HepG2 (cell line): ENCODE data around the gene HIGD1A. TPM values are rescaled to one million over a fixed set of nuclear protein-coding genes. Genes with fewer than 3 reads are reported as not detected.
A peak's percentile ranks its signal among the peaks of the same experiment; 100 is the strongest.

Experiments
- ATAC-seq: fragments of 200-7000 bp; cut with Tn5 transposase; 3 replicates; pipeline ENCODE4 v1.9.1; 2020; ENCODE audit warnings: mild to moderate bottlenecking, moderate library complexity
- BruUV-seq: library from RNA; stranded (reverse); fragments of 400-500 nt; replicated peaks from 2 replicates; lab custom pipeline; 2021; lab: Mats Ljungman, UMichigan
- CTCF ChIA-PET: fragments of 300-600 bp; formaldehyde crosslinking; extraction: SDS; loops from one replicate; lab custom pipeline; 2021; ENCODE audit warnings: low total read pairs, inconsistent platforms, low intra/inter-chr PET ratio; lab: Yijun Ruan, JAX
- POLR2A ChIA-PET: fragments of 350-600 bp; sonication (Branson Sonifier 250); formaldehyde crosslinking; loops from one replicate; lab custom pipeline; 2020; ENCODE audit warnings: antibody characterized with exemption, inconsistent platforms; lab: Yijun Ruan, JAX
- DNase-seq: peaks from one replicate; pipeline ENCODE4 v3.0.0-alpha.2; 2015; ENCODE audit warnings: low spot score
- FAIRE-seq: peaks from 3 replicates; lab custom pipeline; 2011; peaks lifted over from hg19 to GRCh38; lab: Jason Lieb, UNC
- H2AFZ ChIP-seq: one replicate; pipeline ENCODE4 v1.6.1; 2011; ENCODE audit warnings: low read length, inconsistent platforms
- H3K27ac ChIP-seq: fragments of 300-600 bp; 3 replicates; pipeline ENCODE4 v1.8.0; 2011; ENCODE audit warnings: mixed run types, mild to moderate bottlenecking, mixed read lengths, low read length, inconsistent platforms; ENCODE audit not compliant: insufficient read depth; ENCODE audit errors: extremely low read length
- H3K27me3 ChIP-seq, 2 experiments: fragments of 200-600 bp in 1 of 2; 2 replicates in 1 of 2; 3 replicates in 1 of 2; pipeline versions ENCODE4 v1.6.0 to v1.8.0; 2011; ENCODE audit warnings: low read length in 2 of 2, mild to moderate bottlenecking in 2 of 2, moderate library complexity in 2 of 2, inconsistent platforms in 1 of 2; ENCODE audit not compliant: insufficient read depth in 2 of 2, control insufficient read depth in 1 of 2
- H3K36me3 ChIP-seq, 2 experiments: fragments of 200-600 bp in 1 of 2; replicated peaks in 1 of 2; 2 replicates in 1 of 2; 3 replicates in 1 of 2; pipeline versions ENCODE4 v1.5.1 to v1.8.0; 2011; ENCODE audit warnings: low read length in 2 of 2, inconsistent platforms in 1 of 2; ENCODE audit not compliant: insufficient read depth in 2 of 2, control insufficient read depth in 1 of 2
- H3K4me1 ChIP-seq: 2 replicates; pipeline ENCODE4 v1.5.1; 2012; ENCODE audit warnings: low read length, inconsistent platforms; ENCODE audit not compliant: insufficient read depth
- H3K4me2 ChIP-seq: 2 replicates; pipeline ENCODE4 v1.6.0; 2011; ENCODE audit warnings: low read depth, low read length, inconsistent platforms
- H3K4me3 ChIP-seq, 3 experiments: fragments of 200-600 bp in 1 of 3; sonication (generic), shearing (Covaris generic) in 1 of 3; replicated peaks in 1 of 3; 2 replicates each; pipeline ENCODE4 v1.5.1; 2011 to 2016; ENCODE audit warnings: low read length in 3 of 3, inconsistent platforms in 2 of 3, low read depth in 2 of 3, mild to moderate bottlenecking in 2 of 3, control low read depth in 1 of 3, mixed read lengths in 1 of 3; ENCODE audit not compliant: insufficient read depth in 1 of 3
- H3K79me2 ChIP-seq: one replicate; pipeline ENCODE4 v1.6.1; 2011; ENCODE audit warnings: low read length, inconsistent platforms; ENCODE audit not compliant: insufficient read depth
- H3K9ac ChIP-seq: 2 replicates; pipeline ENCODE4 v1.6.0; 2011; ENCODE audit warnings: mild to moderate bottlenecking, low read depth, low read length, inconsistent platforms; ENCODE audit not compliant: insufficient read depth
- H3K9me3 ChIP-seq: 2 replicates; pipeline ENCODE4 v1.5.1; 2012; ENCODE audit warnings: mild to moderate bottlenecking, low read length
- H4K20me1 ChIP-seq: 2 replicates; pipeline ENCODE4 v1.6.0; 2011; ENCODE audit warnings: inconsistent platforms, mild to moderate bottlenecking, low read length, moderate library complexity; ENCODE audit not compliant: insufficient read depth
- HNRNPK ChIP-seq: fragments of 200-400 bp; formaldehyde crosslinking; IDR thresholded peaks from 2 replicates; pipeline ENCODE4 v1.6.1; 2018; ENCODE audit warnings: low read length, low read depth, moderate library complexity, mild to moderate bottlenecking; ENCODE audit not compliant: poor library complexity, severe bottlenecking
- KDM1A ChIP-seq: IDR thresholded peaks from 2 replicates; pipeline ENCODE4 v1.6.1; 2016; ENCODE audit warnings: missing compliant biosample characterization
- NR2F1 ChIP-seq, 2 experiments: fragments of 450-650 bp in 1 of 2; formaldehyde crosslinking in 1 of 2; IDR thresholded peaks; 2 replicates each; pipeline versions ENCODE4 v1.5.0 to v1.6.1; 2016 to 2020; ENCODE audit warnings: mild to moderate bottlenecking in 1 of 2, missing compliant biosample characterization in 1 of 2, missing genetic modification reagents in 1 of 2, moderate library complexity in 1 of 2
- NRL ChIP-seq: sonication (generic); formaldehyde crosslinking; IDR thresholded peaks from 2 replicates; pipeline ENCODE4 v1.5.0; 2020; ENCODE audit warnings: missing genetic modification reagents, mild to moderate bottlenecking, moderate library complexity, borderline replicate concordance
- PREB ChIP-seq: sonication (generic); formaldehyde crosslinking; IDR thresholded peaks from 2 replicates; pipeline ENCODE4 v1.4.0; 2020; ENCODE audit warnings: missing genetic modification reagents
- SMAD3 ChIP-seq: sonication (generic); formaldehyde crosslinking; IDR thresholded peaks from 2 replicates; pipeline ENCODE4 v1.4.0; 2020; ENCODE audit warnings: missing genetic modification reagents
- SRSF1 ChIP-seq: fragments of 200-400 bp; formaldehyde crosslinking; optimal IDR thresholded peaks from 2 replicates; pipeline ENCODE3; 2017; ENCODE audit warnings: mild to moderate bottlenecking, low read depth, low read length, moderate library complexity
- ZHX1 ChIP-seq: sonication (generic); formaldehyde crosslinking; IDR thresholded peaks from 2 replicates; pipeline ENCODE4 v1.8.1; 2022; ENCODE audit warnings: low read depth, mild to moderate bottlenecking, missing genetic modification reagents
- ZMYM2 ChIP-seq: sonication (generic); formaldehyde crosslinking; IDR thresholded peaks from 2 replicates; pipeline ENCODE4 v1.8.0; 2022; ENCODE audit warnings: mild to moderate bottlenecking, missing genetic modification reagents
- ZMYM3 ChIP-seq: sonication (generic); formaldehyde crosslinking; IDR thresholded peaks from 2 replicates; pipeline ENCODE4 v1.5.1; 2020; ENCODE audit warnings: mild to moderate bottlenecking, missing genetic modification reagents
- ZNF18 ChIP-seq: sonication (generic); formaldehyde crosslinking; IDR thresholded peaks from 2 replicates; pipeline ENCODE4 v1.8.0; 2022; ENCODE audit warnings: mild to moderate bottlenecking, missing genetic modification reagents; ENCODE audit not compliant: insufficient replicate concordance
- ZNF629 ChIP-seq: sonication (generic); formaldehyde crosslinking; conservative IDR thresholded peaks from 2 replicates; pipeline ENCODE4 v1.5.0; 2020; ENCODE audit warnings: missing genetic modification reagents
- ZNF768 ChIP-seq: sonication (generic); formaldehyde crosslinking; IDR thresholded peaks from 2 replicates; pipeline ENCODE4 v1.4.0; 2020; ENCODE audit warnings: missing genetic modification reagents
- ZNF772 ChIP-seq: sonication (generic); formaldehyde crosslinking; IDR thresholded peaks from 2 replicates; pipeline ENCODE4 v1.5.0; 2020; ENCODE audit warnings: mild to moderate bottlenecking, missing genetic modification reagents
- WGBS: methylation state at CpG from one replicate; pipeline ENCODE4 v1.1.6; 2017; ENCODE audit warnings: low lambda C conversion rate; 5-methylcytosine and 5-hydroxymethylcytosine counted together
- in situ Hi-C: cut with HindIII; loops from 2 replicates; pipeline ENCODE4 v1.10.0; 2017; ENCODE audit warnings: low pct_unique_long_range_greater_than_20kb; ENCODE audit not compliant: extremely low pct_ligation_motif_present
- intact Hi-C: fragments of 100-400 bp; cut with micrococcal nuclease; formaldehyde crosslinking; loops from one replicate; pipeline ENCODE4 v1.10.0; 2022; ENCODE audit not compliant: unreplicated experiment
- polyA plus RNA-seq, 8 experiments: library from polyadenylated mRNA; depleted of rRNA in 3 of 8; stranded (reverse) in 7 of 8; unstranded in 1 of 8; fragments of >200 nt; fragmentation: Illumina TruSeq in 4 of 8; extraction: Trizol in 4 of 8; gene quantifications; 2 replicates each; pipeline versions ENCODE4 v1.2.1 to v1.2.3, GENCODE V29; 2011 to 2016; ENCODE audit warnings: low read depth in 4 of 8, missing spikeins in 1 of 8, mixed read lengths in 1 of 8; ENCODE audit not compliant: insufficient read depth in 1 of 8
- total RNA-seq, 5 experiments: library from RNA; depleted of rRNA; stranded (reverse); fragments of >200 nt; fragmentation: Illumina TruSeq; extraction: Trizol; gene quantifications; 2 replicates each; pipeline ENCODE4 v1.2.3, GENCODE V29; 2016; ENCODE audit warnings: low read depth in 1 of 5

Gene HIGD1A
- total and polyA plus RNA-seq, 2 of the 13 experiments (the other 11 are each of a cell fraction or from before 2014, with no cell fraction given): 222 to 253 TPM

- TF ChIP-seq NR2F1 (CRISPR knock-in tag; IDR thresholded peaks at IDR 0.05) (peak; percentile 81 to 85), ZNF18 (no peak), ZNF772 (CRISPR knock-in tag) (no peak), SRSF1 (no peak), ZHX1 (CRISPR knock-in tag) (no peak), NRL (CRISPR knock-in tag) (no peak)
Observed at GRCh38 chr3:42853739-42854302, 49.5 kb upstream of the HIGD1A start (continued).

GRCh38 chr3:42853056-42853455 is 48.8 kb upstream of the HIGD1A start:
- in situ Hi-C loops: no loop called here
- WGBS: 80% methylated on average over 1 of the region's 1 CpG
- no TSS peak for BruUV-seq
- ChIA-PET POLR2A (interaction anchor here (1.2 to 2.1 kb wide), 7 partner anchors 9 to 25 kb away, joined by 4 to 10 read pairs (median 6); partner anchors contain the start of gene CYP8B1), CTCF (no interaction called here)
- no peak overlapping the region; a peak in 1 of 6 replicates for H3K4me3 ChIP-seq
- H3K27ac ChIP-seq: peak overlapping the region; percentile 98
- ATAC-seq: no peak
- no peak for DNase-seq
- FAIRE-seq: no peak
- no peak overlapping the region for H2AFZ ChIP-seq
- H3K79me2 ChIP-seq: no peaks in the 10 kb centered on the region
- H3K27me3 ChIP-seq: no peaks in the 10 kb centered on the region
- H4K20me1 ChIP-seq: no peaks in the 10 kb centered on the region
- peaks cover 95% of the 10 kb centered on the region for H3K4me1 ChIP-seq
- TF ChIP-seq ZMYM3 (CRISPR knock-in tag) (peak; percentile 67; the same call in 1 of the 2 replicates), ZNF629 (CRISPR knock-in tag) (0 out of 2 replicates have a peak, but pooled peaks have one; percentile 47), KDM1A (0 out of 2 replicates have a peak, but pooled peaks have one; percentile 31), ZMYM2 (0 out of 2 replicates have a peak, but pooled peaks have one; percentile 23), PREB (CRISPR knock-in tag) (no peak), ZNF768 (CRISPR knock-in tag) (peak; percentile 96), HNRNPK (no peak), SMAD3 (CRISPR knock-in tag) (peak; percentile 5; the same call in 1 of the 2 replicates)
- H3K36me3 ChIP-seq: no peaks in the 10 kb centered on the region
- no peaks in the 10 kb centered on the region for H3K9me3 ChIP-seq
- intact Hi-C loops: no loop called here
- peak overlapping the region; percentile 53 for H3K4me2 ChIP-seq
- H3K9ac ChIP-seq: peak overlapping the region; percentile 58
